ENCODE results near the gene EYS. TPM values are rescaled to one million over a fixed set of nuclear protein-coding genes. Genes with fewer than 3 reads are reported as not detected.
"Not testable (repeated sequence)": the region's sequence is repeated elsewhere in the genome, so short reads cannot be mapped to it uniquely, and the experiment has no call there.

The EYS gene
- polyA plus RNA-seq, 3 donors: 0.51 to 0.69 (median 0.65) TPM

DNA sequence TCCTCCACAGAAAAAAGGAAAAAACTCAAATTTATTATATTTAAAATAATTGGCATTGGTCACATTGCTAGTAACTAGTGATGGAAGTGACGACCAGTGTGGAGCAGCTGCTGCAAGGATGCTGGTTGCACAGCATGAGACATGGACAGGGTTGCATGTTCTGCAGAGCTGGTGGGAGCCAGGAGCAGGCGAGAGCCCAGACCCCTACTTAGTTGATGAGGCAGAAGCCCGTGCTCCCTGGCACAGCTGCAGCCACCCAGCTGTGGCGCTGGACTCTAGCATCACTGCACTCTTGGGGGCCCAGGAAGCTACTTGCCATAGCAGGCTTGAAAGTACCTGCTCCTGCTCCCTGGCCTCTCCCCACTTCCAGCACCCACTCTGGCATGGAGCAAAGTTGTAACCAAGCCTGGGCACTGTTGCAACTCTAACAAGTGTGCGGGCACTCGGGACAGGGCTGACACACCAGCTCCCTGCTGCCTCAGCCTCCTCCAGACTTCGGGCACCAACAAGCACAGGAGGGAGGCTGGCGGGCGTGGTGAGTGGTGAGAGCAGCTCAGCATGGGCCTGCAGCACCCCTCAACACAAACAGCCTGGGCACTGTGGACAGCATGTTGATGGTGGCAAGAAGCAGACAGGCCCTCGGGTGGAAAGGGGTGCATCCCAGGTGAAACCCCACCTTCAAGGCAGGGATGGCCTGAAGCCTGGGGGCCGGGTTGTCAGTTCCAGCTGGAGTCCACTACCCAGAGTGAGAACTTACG is 69.6 kb downstream of the EYS start:
- no peak for DNase-seq (ENCODE audit: low read depth in 3 of 3, low spot score in 2 of 3)

DNA sequence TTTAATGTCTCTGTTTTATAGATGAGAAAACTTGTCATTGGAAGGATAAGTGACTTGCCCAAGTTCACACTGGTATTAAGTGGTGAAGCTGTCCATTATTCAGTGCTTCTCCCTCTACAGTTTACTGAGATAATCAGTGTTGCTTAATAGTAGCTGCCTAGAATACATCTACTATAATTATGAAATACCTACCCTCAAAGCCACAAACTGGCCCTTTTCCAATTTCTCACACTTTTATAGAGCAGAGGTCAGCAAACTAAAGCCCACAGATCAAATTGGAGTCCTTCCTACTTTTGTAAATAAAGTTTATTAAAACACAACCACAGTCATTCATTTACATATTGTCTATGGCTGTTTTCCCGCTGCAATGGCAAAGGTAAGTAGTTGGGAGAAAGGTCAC is 73.5 kb downstream of the EYS start:
- DNase-seq (ENCODE audit: low read depth in 3 of 3, low spot score in 2 of 3): no peak

DNA sequence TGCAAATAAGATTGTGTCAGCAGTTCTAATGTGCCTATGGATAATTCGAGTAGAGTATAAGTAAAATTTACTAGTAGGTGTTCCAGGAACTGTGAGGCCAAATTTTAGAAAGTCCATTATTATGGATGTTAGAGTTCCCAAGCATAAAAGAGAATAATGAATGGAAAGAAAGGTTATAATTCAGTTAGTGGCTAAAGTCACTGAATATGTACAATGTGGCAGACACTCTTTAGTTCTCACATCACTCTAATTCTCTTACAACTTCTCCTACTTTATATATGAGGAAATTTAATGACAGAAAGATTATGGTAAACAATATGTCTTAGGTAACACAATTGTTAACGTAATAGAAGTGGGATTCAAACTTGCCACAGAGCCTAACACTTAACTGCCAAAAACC is 75.3 kb downstream of the EYS start:
- DNase-seq (ENCODE audit: low read depth in 3 of 3, low spot score in 2 of 3): no peak

DNA sequence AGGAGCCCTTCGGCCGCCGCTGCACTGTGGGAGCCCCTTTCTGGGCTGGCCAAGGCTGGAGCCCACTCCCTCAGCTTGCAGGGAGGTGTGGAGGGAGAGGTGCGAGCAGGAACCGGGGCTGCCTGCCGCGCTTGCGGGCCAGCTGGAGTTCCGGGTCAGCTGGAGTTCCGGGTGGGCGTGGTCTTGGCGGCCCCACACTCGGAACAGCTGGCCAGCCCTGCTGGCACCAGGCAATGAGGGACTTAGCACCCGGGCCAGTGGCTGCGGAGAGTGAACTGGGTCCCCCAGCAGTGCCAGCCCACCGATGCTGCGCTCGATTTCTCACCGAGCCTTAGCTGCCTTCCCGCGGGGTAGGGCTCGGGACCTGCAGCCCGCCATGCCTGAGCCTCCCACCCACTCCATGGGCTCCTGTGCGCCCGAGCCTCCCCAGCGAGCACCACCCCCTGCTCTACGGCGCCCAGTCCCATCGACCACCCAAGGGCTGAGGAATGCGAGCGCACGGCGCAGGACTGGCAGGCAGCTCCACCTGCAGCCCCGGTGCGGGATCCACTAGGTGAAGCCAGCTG is 79.5 kb downstream of the EYS start:
- DNase-seq (ENCODE audit: low read depth in 3 of 3, low spot score in 2 of 3): not testable (repeated sequence)

DNA sequence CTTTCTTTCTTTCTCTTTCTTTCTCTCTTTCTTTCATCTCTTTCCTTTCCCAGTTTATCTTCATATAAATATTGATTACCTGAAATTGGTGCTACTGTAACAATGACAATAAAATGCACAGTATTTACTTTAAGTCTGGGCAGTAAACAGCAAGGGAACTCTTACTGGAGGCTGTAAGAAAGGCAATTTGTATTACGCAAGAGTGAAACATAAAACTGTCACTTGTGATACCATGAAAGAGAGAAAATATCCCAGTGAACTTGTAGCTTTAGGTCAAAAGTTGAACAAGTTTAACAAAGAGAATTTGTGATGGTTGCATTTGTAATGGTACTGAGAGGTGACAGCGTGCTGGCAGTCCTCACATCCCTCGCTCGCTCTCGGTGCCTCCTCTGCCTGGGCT is 80.0 kb downstream of the EYS start:
- DNase-seq (ENCODE audit: low read depth in 3 of 3, low spot score in 2 of 3): no peak

DNA sequence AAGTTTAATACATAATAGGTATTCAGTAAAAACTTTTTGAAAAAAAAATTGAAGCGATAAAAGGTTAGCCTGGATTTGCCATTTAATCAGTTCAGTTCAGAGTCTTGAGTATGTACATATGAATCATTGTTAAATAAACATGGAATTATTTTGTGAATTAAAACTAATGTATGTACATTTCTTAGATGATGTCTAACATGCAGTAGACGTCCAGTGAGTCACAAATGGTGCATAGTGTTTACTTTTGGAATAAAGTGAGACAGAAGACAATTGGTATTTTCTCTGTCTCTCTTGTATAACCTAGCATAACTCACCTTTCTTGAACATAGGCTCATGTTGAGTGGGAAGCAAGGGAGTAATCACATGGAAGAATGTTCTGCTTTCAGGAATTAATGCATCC is 83.5 kb downstream of the EYS start:
- no peak for DNase-seq (ENCODE audit: low read depth in 3 of 3, low spot score in 2 of 3)

DNA sequence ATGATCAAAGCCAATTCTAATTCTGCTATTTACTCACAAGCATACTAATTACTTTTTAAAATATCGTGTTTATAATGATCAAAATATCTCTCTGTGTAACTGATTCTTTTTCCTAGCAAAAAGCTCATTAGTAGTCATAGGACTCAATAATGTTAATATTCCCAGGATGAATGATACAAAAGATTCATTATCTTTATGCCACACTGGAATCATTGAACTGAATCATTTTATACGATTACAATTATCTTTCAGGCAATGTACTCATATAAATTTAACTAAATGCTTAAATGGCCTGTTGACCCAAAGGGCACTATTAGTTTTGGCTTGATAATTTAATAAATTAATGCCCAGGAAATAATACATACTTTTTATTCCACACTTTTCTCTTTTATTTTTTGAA is 96.3 kb downstream of the EYS start:
- no peak for DNase-seq (ENCODE audit: low read depth in 3 of 3, low spot score in 2 of 3)

DNA sequence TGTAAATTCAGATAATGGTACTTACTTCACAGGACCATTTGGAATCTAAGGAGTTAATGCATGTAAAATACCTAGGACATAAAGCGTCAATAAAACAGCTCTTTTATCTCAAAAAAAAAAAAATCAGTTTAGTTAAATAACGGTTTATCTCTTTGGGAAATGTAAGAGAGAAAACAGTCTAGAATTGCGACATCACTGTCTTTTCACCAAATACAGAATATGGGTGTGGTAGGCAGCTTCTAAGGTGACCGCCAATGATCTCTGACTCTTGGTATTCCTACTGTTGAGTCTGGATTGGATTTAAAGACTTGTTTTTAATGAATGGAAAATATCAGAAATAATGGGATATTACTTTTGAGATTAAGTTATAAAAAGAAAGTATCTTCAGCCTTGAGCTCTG is 111.5 kb downstream of the EYS start:
- no peak for DNase-seq (ENCODE audit: low read depth in 3 of 3, low spot score in 2 of 3)

DNA sequence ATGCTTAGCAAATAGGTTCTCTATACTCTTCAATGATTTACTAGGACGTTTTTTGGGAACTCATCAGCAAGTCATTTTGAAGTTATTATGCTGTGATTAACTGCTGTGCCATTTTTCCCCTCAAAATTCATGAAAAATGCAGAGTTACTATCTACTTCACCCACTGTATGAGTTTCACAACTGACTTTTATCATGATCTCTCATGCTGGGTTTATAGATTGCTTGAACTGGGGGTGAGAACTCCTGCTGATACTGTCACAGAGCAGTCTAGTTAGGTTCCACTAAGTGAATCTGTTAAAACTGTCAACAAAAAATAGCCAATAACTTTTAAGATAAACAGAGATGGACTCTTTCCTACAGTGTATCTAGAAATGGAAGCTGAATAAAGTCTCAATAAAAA is 136.7 kb downstream of the EYS start:
- no peak for DNase-seq (ENCODE audit: low read depth in 3 of 3, low spot score in 2 of 3)

DNA sequence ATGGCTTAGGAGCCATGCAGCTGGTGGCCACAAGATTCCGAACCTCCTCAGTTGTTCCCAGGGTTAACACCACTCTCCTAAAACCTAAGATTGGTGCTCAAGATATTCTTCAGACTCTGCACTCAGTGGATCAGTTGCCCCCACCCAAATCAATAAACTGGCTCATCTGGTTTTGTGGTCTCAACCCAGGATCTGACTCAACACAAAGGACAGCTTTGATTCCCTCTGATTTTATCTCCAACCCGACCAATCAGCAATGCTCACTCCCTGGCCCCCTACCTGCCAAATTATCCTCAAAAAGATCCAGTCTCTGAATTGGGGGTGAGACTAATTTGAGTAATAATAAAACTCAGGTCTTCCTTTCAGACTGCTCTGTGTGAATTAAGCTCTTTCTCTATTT is 137.5 kb downstream of the EYS start:
- DNase-seq (ENCODE audit: low read depth in 3 of 3, low spot score in 2 of 3): no peak

DNA sequence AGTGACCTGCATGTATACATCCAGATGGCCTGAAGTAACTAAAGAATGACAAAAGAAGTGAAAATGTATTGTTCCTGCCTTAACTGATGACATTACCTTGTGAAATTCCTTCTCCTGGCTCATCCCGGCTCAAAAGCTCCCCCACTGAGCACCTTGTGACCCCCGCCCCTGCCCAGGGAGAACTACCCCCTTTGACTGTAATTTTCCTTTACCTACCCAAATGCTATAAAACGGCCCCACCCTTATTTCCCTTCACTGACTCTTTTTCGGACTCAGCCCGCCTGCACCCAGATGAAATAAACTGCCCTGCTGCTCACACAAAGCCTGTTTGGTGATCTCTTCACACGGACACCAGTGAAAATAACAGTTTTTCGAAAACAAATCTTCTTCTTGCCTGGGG is 138.0 kb downstream of the EYS start:
- not testable (repeated sequence) for DNase-seq (ENCODE audit: low read depth in 3 of 3, low spot score in 2 of 3)

DNA sequence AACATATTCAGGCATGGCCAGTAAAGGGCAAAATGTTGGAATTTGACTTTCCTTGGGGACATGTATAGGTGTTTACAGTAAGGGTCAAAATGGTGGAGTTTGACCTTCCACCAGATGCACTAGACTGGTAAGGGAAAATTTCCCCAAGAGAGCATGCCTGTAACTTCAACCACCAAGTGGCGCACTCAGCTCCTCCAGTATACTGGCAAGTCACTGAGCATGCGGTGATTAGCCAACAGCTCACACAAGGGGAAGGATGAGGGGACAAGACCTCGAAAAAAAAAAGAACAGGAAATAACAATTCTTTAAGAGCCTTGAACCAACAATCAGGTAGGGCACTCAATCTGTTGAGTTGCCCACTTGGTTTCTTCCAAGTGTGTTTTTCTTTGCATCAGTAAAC is 140.9 kb downstream of the EYS start:
- DNase-seq (ENCODE audit: low read depth in 3 of 3, low spot score in 2 of 3): no peak

DNA sequence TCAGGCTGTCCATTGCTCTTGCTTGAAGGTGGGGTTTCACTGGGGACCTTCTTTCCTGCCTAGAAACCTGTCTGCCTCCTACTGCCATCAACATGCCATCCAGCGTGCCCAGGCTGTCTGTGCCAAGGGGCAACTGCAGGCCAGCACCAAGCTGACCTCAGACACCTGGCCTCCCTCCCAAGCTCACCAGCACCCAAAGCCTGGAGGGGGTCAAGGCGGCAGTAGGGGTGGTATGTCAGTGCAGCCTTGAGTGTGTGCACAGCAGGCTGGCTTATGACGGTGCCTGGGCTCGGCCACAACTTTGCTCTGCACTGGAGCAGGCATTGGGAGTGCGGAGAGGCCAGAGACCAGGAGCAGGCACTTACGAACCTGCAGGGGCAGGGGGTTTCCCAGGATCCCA is 149.0 kb downstream of the EYS start:
- no peak for DNase-seq (ENCODE audit: low read depth in 3 of 3, low spot score in 2 of 3)

DNA sequence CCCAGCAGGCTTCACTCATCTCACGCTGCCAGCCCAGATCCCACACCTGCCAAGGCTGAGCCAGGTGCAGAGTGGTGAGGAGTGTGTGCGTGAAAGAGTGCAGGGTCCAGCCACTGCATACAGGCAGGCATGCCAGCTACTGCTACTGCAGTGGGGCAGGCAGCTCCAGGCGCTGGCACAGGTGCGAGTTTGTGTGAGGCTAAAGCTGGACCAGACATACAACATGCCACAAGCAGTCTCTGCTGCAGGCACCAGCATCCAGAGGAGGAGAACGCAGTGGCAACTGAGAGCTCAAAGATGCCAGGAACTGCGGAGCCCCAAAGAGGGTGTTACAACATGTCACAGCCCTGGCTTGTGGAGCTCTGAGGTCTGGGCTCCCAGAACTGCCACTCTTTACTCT is 149.8 kb downstream of the EYS start:
- DNase-seq (ENCODE audit: low read depth in 3 of 3, low spot score in 2 of 3): no peak

DNA sequence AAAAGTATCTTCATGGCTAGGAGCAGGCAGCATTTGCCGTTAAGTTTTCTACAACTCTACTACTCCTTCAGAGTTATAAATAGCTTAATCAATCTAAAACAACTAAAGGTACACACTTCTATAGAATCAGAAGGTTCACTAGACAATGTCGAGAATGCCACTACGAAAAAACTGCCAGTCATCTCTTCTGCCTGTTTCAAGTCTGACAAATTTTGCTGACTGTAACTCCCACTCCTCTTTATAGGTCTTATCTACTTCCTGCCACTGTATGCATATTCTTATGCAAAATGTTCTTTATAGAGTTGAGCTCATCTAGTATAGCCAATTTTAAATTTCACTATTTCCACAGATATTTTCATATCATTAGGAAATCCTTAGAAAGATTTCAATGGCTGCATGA is 160.1 kb downstream of the EYS start:
- DNase-seq (ENCODE audit: low read depth in 3 of 3, low spot score in 2 of 3): no peak

DNA sequence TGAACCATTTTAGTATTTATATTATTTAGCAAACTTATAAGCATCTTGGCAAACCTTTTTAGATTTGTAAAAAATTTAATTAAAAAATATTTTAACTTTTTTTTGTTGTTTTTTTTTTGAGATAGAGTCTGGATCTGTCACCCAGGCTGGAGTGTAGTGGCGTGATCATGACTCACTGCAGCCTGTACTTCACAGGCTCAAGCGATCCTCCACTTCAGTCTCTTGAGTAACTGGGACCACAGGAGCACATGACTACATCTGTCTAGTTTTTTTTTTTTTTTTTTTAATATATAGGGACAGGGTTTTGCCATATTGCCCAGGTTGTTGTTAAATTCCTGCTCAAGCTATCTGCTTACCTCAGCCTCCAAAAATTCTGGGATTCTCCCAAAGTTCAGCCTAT is 161.1 kb downstream of the EYS start:
- no peak for DNase-seq (ENCODE audit: low read depth in 3 of 3, low spot score in 2 of 3)

DNA sequence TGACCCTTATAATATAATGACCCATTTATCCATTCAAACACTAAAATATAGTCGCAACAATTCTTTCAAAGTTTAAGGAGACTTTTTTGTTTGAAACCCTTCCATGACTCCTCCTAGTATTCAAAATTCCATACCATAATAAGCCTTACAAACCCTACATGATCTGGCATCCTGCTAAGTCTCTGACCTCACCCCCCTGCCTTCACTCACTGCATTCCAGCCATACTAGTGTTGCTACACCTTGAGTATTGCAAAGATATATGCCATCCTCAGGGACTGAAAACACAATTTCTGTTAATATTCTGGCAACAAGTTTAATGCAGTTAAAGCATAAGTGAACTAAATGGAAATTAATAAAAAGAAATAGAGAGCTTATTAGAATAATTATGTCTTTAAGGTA is 168.4 kb downstream of the EYS start:
- no peak for DNase-seq (ENCODE audit: low read depth in 3 of 3, low spot score in 2 of 3)

DNA sequence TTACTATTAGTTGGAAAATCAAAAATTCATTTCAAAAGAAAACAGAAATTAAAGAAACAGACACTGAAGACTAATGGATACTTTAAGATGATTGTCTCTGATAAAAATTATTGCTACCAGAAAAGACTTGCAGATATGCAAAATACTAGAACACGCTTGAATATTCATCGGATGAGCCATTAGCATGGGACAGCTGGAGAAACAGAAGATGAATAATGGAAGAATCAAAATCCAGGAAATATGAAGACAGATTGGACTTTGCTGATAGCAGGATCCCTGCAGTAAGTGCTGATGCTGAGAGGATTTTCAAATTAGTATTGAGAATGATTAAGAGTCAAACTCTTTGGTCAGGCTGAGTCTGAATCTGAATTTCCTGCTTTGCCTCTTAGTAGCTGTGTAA is 169.4 kb downstream of the EYS start:
- no peak for DNase-seq (ENCODE audit: low read depth in 3 of 3, low spot score in 2 of 3)

DNA sequence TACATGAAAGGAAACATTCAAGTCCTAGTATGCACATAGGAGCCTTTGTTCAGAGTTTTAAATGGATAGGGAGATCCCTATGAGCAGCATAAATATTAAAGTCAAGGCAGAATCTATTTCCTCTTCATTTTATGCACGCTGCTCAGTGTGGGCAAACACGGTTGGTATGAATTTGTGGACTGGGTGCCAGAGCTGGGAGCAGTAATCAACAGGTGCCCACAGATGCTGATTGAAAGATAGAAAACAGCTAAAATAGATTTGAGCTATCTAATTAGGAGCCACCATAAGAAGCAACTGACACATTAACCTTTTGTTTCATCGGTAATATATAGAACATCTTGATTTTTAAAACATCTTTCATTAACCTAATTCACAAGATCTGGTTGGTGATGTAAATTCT is 175.5 kb downstream of the EYS start:
- no peak for DNase-seq (ENCODE audit: low read depth in 3 of 3, low spot score in 2 of 3)

DNA sequence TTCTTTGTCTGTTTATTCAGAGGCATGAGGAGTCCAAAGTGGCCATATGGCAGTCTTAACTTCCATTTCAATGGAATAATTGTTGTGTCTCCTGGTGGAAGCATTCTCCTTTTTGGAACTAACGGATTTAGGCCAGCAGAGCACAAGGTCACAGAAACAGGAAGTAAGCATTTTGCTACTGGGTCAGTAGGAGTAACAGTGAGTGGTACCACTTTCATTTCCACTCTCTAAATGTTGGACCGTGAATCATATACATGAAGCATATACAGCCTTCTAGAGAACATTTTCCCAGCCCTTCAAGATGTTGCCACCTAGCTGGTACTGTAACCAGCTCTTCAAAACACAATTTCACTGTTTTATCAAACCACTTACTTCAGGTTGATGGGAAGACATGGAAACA is 182.8 kb downstream of the EYS start:
- DNase-seq (ENCODE audit: low read depth in 3 of 3, low spot score in 2 of 3): no peak

DNA sequence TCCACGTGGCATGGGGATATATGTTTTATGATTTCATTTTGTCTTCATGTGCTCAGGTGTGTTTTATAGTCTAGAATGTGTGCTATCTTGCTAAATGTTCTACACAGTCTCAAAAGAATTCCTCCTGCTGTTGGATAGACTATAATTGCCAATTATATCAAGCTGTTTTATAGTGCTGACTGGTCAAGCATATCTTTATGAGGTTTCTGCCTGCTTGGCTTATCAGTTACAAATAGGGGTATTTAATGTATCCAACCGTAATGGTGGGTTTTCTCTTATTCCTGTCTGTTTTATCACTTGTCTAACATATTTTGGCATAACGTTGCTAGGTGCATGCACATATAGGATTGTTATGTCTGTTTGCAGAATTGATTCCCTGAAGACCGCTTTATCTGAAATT is 201.3 kb downstream of the EYS start:
- no peak for DNase-seq (ENCODE audit: low read depth in 3 of 3, low spot score in 2 of 3)

DNA sequence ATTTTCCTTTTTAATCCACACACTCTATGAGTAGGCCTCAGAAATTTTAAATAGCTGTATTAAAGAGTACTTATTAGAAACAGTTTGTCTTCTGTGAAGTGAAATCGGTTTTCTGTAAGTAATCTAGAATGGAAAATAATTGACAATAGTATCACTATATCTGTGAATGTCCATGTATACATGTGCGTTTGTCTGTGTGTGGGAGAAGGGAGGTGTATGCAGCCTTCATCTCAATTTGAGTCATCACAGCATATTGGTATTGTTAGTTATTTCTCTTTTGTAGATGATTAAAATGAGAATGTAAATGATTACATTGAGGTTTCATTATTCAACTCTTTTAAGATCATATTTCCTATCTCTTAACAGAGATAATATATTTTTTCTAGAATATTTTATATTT is 206.0 kb downstream of the EYS start:
- no peak for DNase-seq (ENCODE audit: low read depth in 3 of 3, low spot score in 2 of 3)

DNA sequence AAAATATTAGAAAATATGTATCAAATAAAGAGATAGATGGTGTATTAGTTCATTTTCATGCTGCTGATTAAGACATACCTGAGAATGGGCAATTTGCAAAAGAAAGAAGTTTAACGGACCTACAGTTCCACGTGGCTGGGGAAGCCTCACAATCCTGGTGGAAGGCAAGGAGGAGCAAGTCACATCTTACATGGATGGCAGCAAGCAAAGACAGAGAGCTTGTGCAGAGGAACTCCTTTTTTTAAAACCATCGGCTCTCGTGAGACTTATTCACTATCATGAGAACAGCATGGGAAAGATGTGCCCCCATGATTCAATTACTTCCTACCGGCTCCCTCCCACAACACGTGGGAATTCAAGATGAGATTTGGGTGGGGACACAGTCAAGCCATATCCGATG is 223.4 kb downstream of the EYS start:
- not testable (repeated sequence) for DNase-seq (ENCODE audit: low read depth in 3 of 3, low spot score in 2 of 3)

All from right renal cortex interstitium (tissue), 3 donors.